K562 (cell line): ENCODE measurements around the gene ZNF197. TPM values are rescaled to one million over a fixed set of nuclear protein-coding genes. Genes with fewer than 3 reads are reported as not detected.

Experiments used
- ZKSCAN1 ChIP-seq: fragments of 150-350 bp; IDR thresholded peaks from 2 replicates; pipeline ENCODE4 v1.6.1; 2016; ENCODE audit warnings: low read depth, low read length
- polyA plus RNA-seq, 8 experiments: library from polyadenylated mRNA; depleted of rRNA in 4 of 8; stranded (reverse) in 5 of 8; unstranded in 3 of 8; fragments of >200 nt; fragmentation: Nextera tagmentation in 2 of 8; fragmentation: Illumina TruSeq in 1 of 8; extraction: Ambion mirVana in 2 of 8; extraction: Trizol in 1 of 8; gene quantifications; 2 replicates each; pipeline versions ENCODE4 v1.2.1 to v1.2.3, GENCODE V29; 2011 to 2014; ENCODE audit warnings: inconsistent platforms in 1 of 8, missing spikeins in 1 of 8
- total RNA-seq, 7 experiments: library from RNA; depleted of rRNA in 6 of 7; stranded (reverse); fragments of >200 nt in 6 of 7; fragmentation: Illumina TruSeq in 2 of 7; extraction: Trizol in 2 of 7; gene quantifications; 2 replicates each; pipeline versions ENCODE4 v1.2.1 to v1.2.3, GENCODE V29; 2011 to 2021; ENCODE audit warnings: low replicate concordance in 1 of 7
- TF ChIP-seq, protein P1 (sequence below), 2 experiments: fragments of 450-650 bp in 1 of 2; IDR thresholded peaks; 2 replicates each; pipeline ENCODE4 v1.6.1; 2011 to 2017; ENCODE audit warnings: low read depth in 2 of 2, antibody characterized with exemption in 1 of 2, borderline replicate concordance in 1 of 2, low read length in 1 of 2, mild to moderate bottlenecking in 1 of 2, mixed read lengths in 1 of 2; ENCODE audit not compliant: control insufficient read depth in 1 of 2
- TF ChIP-seq, protein P2 (sequence below): sonication (generic); formaldehyde crosslinking; IDR thresholded peaks from 2 replicates; pipeline ENCODE4 v1.8.0; 2022; ENCODE audit warnings: missing genetic modification reagents, mild to moderate bottlenecking, moderate library complexity, borderline replicate concordance
- TF ChIP-seq, protein P3 (sequence below): fragments of 450-650 bp; IDR thresholded peaks from 2 replicates; pipeline ENCODE4 v1.6.1; 2017; ENCODE audit warnings: antibody characterized with exemption

Gene ZNF197
- total and polyA plus RNA-seq, 9 of the 15 experiments (the other 6 are each of a cell fraction or from before 2014, with no cell fraction given) = 3.5 to 19.1 (median 13.7) TPM

DNA sequence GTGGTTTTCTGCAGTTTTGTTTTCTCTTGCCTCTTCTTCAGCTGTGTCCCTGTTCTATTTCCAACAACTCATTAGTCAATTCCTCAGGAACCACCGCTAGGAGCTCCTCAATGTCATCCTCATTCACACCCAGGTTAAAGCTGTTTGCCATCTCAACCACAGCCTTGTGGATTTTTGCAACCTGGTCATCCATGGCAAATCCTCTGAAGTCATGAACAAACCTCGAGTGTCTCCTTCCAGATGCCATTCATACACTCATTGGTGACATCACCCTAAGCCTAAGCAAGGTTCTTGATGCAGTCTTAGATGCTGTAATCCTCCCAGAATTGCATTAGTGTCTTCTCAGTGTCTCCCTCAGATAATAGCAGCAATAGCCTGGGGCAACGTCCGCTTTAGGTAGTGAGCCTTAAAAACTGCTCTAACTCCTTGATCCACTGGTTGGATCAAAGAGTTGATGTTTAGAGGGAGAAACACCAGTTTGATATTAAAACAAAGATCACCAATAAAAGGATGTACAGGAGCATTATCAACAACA is 56.2 kb downstream of the ZNF197 start (continued):
- TF ChIP-seq, protein P1, sequence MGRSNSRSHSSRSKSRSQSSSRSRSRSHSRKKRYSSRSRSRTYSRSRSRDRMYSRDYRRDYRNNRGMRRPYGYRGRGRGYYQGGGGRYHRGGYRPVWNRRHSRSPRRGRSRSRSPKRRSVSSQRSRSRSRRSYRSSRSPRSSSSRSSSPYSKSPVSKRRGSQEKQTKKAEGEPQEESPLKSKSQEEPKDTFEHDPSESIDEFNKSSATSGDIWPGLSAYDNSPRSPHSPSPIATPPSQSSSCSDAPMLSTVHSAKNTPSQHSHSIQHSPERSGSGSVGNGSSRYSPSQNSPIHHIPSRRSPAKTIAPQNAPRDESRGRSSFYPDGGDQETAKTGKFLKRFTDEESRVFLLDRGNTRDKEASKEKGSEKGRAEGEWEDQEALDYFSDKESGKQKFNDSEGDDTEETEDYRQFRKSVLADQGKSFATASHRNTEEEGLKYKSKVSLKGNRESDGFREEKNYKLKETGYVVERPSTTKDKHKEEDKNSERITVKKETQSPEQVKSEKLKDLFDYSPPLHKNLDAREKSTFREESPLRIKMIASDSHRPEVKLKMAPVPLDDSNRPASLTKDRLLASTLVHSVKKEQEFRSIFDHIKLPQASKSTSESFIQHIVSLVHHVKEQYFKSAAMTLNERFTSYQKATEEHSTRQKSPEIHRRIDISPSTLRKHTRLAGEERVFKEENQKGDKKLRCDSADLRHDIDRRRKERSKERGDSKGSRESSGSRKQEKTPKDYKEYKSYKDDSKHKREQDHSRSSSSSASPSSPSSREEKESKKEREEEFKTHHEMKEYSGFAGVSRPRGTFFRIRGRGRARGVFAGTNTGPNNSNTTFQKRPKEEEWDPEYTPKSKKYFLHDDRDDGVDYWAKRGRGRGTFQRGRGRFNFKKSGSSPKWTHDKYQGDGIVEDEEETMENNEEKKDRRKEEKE (IDR thresholded peaks at IDR 0.05; ENCODE audit: borderline replicate concordance in 1 of 2, control insufficient read depth in 1 of 2, low read depth in 2 of 2, low read length in 1 of 2) = no peak
- TF ChIP-seq, protein P2, sequence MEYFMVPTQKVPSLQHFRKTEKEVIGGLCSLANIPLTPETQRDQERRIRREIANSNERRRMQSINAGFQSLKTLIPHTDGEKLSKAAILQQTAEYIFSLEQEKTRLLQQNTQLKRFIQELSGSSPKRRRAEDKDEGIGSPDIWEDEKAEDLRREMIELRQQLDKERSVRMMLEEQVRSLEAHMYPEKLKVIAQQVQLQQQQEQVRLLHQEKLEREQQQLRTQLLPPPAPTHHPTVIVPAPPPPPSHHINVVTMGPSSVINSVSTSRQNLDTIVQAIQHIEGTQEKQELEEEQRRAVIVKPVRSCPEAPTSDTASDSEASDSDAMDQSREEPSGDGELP (CRISPR knock-in tag) = no peak
- TF ChIP-seq, protein P3, sequence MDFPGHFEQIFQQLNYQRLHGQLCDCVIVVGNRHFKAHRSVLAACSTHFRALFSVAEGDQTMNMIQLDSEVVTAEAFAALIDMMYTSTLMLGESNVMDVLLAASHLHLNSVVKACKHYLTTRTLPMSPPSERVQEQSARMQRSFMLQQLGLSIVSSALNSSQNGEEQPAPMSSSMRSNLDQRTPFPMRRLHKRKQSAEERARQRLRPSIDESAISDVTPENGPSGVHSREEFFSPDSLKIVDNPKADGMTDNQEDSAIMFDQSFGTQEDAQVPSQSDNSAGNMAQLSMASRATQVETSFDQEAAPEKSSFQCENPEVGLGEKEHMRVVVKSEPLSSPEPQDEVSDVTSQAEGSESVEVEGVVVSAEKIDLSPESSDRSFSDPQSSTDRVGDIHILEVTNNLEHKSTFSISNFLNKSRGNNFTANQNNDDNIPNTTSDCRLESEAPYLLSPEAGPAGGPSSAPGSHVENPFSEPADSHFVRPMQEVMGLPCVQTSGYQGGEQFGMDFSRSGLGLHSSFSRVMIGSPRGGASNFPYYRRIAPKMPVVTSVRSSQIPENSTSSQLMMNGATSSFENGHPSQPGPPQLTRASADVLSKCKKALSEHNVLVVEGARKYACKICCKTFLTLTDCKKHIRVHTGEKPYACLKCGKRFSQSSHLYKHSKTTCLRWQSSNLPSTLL = no peak
- TF ChIP-seq ZKSCAN1 = no peak
